Nephron (organoid): ENCODE measurements around the gene MATN1.
A peak's percentile ranks its signal among the peaks of the same experiment; 100 is the strongest.

Source experiments
- H3K27ac Mint-ChIP-seq, 3 experiments: 2 replicates each; pipeline ENCODE4 v1.8.0; 2020; ENCODE audit warnings: mixed read lengths in 3 of 3, mild to moderate bottlenecking in 2 of 3, moderate library complexity in 1 of 3
- H3K27me3 Mint-ChIP-seq: 2 replicates; pipeline ENCODE4 v1.8.0; 2021; ENCODE audit warnings: low read depth, mild to moderate bottlenecking, moderate library complexity, mixed read lengths
- H3K36me3 Mint-ChIP-seq: 2 replicates; pipeline ENCODE4 v1.8.0; 2020; ENCODE audit warnings: low read depth, mixed read lengths
- H3K4me1 Mint-ChIP-seq: 2 replicates; pipeline ENCODE4 v1.8.0; 2020; ENCODE audit warnings: mixed read lengths
- H3K4me3 Mint-ChIP-seq, 3 experiments: 2 replicates each; pipeline ENCODE4 v1.8.0; 2020; ENCODE audit warnings: mild to moderate bottlenecking in 3 of 3, mixed read lengths in 3 of 3, moderate library complexity in 2 of 3
- H3K9me3 Mint-ChIP-seq: 2 replicates; pipeline ENCODE4 v1.8.0; 2020; ENCODE audit warnings: mixed read lengths
- TF ChIP-seq, protein P1 (sequence below), 3 experiments: fragments of 200-600 bp; sonication (generic); IDR thresholded peaks; one replicate each; pipeline ENCODE4 v1.5.0; 2021; ENCODE audit warnings: antibody characterized with exemption in 3 of 3; ENCODE audit not compliant: unreplicated experiment in 3 of 3

Gene MATN1

DNA sequence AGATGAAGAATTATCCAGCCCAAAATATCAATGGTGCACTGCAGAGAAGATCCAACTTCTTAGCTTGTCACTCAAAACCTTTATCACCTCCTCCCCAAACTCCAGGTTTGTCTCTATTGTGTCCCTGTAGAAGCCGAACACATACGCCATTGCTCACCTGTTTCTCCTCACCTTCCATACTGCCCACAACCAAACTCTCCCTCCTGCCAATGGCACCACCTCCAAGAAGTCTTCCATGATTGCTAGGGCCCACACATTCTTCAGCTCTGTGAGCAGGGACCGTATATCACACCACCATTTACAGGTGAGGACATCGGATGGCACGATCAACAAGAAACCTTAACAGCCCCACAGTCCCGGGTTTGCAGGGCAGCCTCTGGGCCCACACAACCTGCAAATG is 31.9 kb upstream of the MATN1 start:
- H3K4me3 Mint-ChIP-seq = no peak overlapping the region
- TF ChIP-seq, protein P1, sequence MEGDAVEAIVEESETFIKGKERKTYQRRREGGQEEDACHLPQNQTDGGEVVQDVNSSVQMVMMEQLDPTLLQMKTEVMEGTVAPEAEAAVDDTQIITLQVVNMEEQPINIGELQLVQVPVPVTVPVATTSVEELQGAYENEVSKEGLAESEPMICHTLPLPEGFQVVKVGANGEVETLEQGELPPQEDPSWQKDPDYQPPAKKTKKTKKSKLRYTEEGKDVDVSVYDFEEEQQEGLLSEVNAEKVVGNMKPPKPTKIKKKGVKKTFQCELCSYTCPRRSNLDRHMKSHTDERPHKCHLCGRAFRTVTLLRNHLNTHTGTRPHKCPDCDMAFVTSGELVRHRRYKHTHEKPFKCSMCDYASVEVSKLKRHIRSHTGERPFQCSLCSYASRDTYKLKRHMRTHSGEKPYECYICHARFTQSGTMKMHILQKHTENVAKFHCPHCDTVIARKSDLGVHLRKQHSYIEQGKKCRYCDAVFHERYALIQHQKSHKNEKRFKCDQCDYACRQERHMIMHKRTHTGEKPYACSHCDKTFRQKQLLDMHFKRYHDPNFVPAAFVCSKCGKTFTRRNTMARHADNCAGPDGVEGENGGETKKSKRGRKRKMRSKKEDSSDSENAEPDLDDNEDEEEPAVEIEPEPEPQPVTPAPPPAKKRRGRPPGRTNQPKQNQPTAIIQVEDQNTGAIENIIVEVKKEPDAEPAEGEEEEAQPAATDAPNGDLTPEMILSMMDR (IDR thresholded peaks at IDR 0.05; ENCODE audit: unreplicated experiment in 3 of 3) = no peak
- peaks cover 41% of the 10 kb centered on the region for H3K4me1 Mint-ChIP-seq
- no peak overlapping the region for H3K27ac Mint-ChIP-seq
- H3K9me3 Mint-ChIP-seq = peaks cover 2% of the 10 kb centered on the region
- H3K27me3 Mint-ChIP-seq = peaks cover 27% of the 10 kb centered on the region
- no peaks in the 10 kb centered on the region for H3K36me3 Mint-ChIP-seq

DNA sequence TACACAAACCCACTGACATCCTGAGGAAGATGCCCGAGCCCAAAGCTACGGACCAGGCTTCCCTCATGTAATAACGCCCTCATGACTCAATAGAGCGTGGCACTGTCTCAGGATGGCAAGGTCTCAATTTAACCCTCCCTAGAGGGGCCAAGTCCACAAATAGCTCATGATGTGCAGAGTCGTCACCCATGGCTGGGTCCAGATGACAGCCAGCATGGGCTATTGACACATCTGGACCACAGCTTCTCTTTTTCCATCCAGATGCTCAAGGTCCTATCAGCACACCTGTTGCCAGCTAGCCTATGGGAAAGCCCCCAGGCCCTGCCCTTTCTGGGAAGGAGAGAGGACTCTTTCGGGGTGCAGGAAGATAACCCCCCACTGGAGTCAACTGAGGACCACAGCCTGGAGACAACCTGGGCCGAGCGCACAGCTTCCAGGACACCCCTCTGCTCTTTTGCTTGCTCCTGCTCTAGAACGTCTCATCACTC is 31.3 kb upstream of the MATN1 start:
- Mint-ChIP-seq H3K36me3 (no peaks in the 10 kb centered on the region), H3K27ac (no peak overlapping the region), H3K9me3 (peaks cover 2% of the 10 kb centered on the region), H3K27me3 (peaks cover 29% of the 10 kb centered on the region), H3K4me1 (peaks cover 36% of the 10 kb centered on the region), H3K4me3 (no peak overlapping the region)
- TF ChIP-seq, protein P1 (IDR thresholded peaks at IDR 0.05; ENCODE audit: unreplicated experiment in 3 of 3) = no peak

DNA sequence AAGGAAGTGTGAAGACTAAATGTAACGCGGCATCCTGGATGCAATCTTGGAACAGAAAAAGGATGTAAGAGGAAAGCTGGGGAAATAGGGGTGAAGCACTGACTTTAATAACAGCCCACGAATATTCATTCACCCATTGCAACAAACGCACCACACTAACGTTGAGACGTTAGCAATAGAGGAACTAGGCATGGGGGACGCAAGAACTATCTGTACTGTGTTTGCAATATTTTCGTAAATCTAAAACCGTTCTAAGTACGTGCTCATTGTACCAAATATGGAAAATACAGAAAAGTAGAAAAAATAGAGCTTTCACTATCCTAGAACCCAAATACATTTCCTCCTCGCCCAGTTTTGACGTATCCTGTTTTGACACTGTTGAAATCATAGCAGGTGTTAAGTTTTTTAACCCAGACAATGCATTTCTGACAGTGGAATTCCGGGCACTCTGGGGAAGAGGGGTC is 30.3 kb upstream of the MATN1 start:
- Mint-ChIP-seq H3K36me3 (no peaks in the 10 kb centered on the region), H3K27ac (peak overlapping the region in 2 of 3 experiments; percentile 1 to 8), H3K9me3 (peaks cover 2% of the 10 kb centered on the region), H3K4me1 (peaks cover 42% of the 10 kb centered on the region), H3K27me3 (peaks cover 32% of the 10 kb centered on the region), H3K4me3 (no peak overlapping the region)
- TF ChIP-seq, protein P1 (IDR thresholded peaks at IDR 0.05; ENCODE audit: unreplicated experiment in 3 of 3) = no peak

DNA sequence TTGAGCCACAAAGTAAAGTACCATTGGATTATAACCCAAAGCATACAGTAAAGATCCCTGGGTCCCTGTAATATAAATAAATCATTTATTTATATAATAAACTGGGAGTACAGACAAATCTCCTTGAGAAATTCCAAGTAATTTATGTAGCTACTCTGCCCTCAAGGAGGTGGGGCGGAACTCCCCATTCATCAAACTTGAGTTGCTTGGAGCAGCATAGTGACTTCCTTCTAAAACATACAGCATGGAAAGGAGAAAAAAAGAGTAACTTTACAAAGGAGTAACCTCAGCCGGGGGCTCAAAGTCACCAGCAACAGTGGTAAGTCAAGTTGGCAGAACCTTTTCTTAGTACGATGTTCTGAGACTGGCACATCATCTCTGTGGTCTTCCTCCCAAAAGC is 29.7 kb upstream of the MATN1 start:
- H3K4me3 Mint-ChIP-seq = no peak overlapping the region
- H3K27ac Mint-ChIP-seq = peak overlapping the region in 2 of 3 experiments; percentile 1 to 8
- peaks cover 28% of the 10 kb centered on the region for H3K27me3 Mint-ChIP-seq
- peaks cover 2% of the 10 kb centered on the region for H3K9me3 Mint-ChIP-seq
- H3K36me3 Mint-ChIP-seq = no peaks in the 10 kb centered on the region
- peaks cover 40% of the 10 kb centered on the region for H3K4me1 Mint-ChIP-seq
- TF ChIP-seq, protein P1 (IDR thresholded peaks at IDR 0.05; ENCODE audit: unreplicated experiment in 3 of 3) = no peak

DNA sequence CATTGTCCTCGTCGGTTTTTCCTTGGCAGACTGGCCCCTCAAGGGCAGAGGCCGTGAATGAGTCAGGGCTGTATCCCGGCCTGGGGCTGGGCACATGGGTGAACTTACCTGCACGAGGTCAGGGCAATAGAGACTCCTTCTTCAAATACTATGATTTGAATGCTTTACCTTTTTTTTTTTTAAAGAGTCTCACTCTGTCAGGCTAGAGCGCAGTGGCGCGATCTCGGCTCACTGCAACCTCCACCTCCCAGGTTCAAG is 29.2 kb upstream of the MATN1 start:
- Mint-ChIP-seq H3K9me3 (peaks cover 2% of the 10 kb centered on the region), H3K27ac (no peak overlapping the region), H3K4me3 (no peak overlapping the region), H3K36me3 (no peaks in the 10 kb centered on the region), H3K27me3 (peaks cover 28% of the 10 kb centered on the region), H3K4me1 (peaks cover 40% of the 10 kb centered on the region)
- TF ChIP-seq, protein P1 (IDR thresholded peaks at IDR 0.05; ENCODE audit: unreplicated experiment in 3 of 3) = no peak

DNA sequence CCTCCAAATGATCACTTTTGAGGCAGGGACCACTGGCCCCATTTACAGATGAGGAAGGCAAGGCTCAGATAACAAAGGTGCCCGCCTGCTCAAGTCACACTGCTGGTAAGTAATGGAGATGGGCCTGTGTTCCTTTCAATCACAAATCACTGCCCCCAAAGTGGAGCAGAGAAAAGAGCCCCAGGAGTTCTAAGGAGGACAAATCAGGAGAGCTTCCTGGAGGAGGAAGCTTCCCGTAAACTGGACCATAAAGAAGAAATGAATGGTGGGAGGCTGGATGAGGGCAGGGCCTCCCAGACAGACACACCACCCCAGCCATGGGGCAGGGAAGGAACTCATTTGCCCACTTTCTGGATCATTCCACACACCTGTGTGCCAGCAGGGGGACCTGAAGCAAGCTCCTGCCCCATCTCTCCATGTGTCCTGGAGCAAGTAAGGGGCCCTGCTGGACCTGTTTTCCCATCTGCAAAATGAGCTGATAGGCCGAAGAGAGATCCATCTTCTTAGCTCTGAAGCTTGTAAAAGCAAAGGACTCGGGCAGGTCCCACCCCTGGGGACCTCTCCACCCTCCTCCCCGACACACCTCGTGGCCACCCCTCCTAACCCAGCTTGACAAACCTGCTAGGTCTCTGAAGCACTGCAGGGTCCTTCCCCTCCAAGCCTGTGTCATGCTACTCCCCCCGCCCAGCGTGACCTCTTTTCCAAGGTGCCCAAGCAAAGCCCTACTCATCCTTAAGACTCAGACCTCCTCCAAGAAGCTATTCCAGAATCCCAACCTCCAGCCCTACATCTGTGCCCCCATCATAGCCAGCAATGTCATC is 28.7 kb upstream of the MATN1 start:
- Mint-ChIP-seq H3K4me1 (peaks cover 35% of the 10 kb centered on the region), H3K27me3 (peaks cover 25% of the 10 kb centered on the region), H3K4me3 (no peak overlapping the region), H3K9me3 (no peaks in the 10 kb centered on the region), H3K36me3 (no peaks in the 10 kb centered on the region), H3K27ac (no peak overlapping the region)
- TF ChIP-seq, protein P1 (IDR thresholded peaks at IDR 0.05; ENCODE audit: unreplicated experiment in 3 of 3) = no peak
